ENCODE measurements around the gene UBE2F. TPM values are rescaled to one million over a fixed set of nuclear protein-coding genes. Genes with fewer than 3 reads are reported as not detected.

Gene UBE2F
- total RNA-seq, 2 donors from 2014 or later = 67.7 to 69.9 TPM

GRCh38 chr2:238060096-238060541, 93.3 kb downstream of the UBE2F start:
- no peak for ATAC-seq
- 1 to 2% methylated on average over 14 to 16 of the region's 18 CpGs for WGBS, 2 donors
- Histone ChIP-seq H3K9me3 (no peaks in the 10 kb centered on the region), H3K4me3 (peak overlapping the region; percentile 75 to 95), H3K27me3 (no peaks in the 10 kb centered on the region), H3K4me1 (peaks cover 46% of the 10 kb centered on the region), H3K27ac (peak overlapping the region; percentile 71 to 94 (median 84)), H3K36me3 (replicated peaks in 1 of 2; ENCODE audit: insufficient read depth in 1 of 2, low read depth in 2 of 2) (no peaks in the 10 kb centered on the region)
- intact Hi-C loops (cut with DNase I) = no loop called here
- no peak for TF ChIP-seq CTCF (IDR thresholded peaks at IDR 0.05)
- TF ChIP-seq POLR2A (IDR thresholded peaks at IDR 0.05) = no peak
- no peak for DNase-seq

DNA sequence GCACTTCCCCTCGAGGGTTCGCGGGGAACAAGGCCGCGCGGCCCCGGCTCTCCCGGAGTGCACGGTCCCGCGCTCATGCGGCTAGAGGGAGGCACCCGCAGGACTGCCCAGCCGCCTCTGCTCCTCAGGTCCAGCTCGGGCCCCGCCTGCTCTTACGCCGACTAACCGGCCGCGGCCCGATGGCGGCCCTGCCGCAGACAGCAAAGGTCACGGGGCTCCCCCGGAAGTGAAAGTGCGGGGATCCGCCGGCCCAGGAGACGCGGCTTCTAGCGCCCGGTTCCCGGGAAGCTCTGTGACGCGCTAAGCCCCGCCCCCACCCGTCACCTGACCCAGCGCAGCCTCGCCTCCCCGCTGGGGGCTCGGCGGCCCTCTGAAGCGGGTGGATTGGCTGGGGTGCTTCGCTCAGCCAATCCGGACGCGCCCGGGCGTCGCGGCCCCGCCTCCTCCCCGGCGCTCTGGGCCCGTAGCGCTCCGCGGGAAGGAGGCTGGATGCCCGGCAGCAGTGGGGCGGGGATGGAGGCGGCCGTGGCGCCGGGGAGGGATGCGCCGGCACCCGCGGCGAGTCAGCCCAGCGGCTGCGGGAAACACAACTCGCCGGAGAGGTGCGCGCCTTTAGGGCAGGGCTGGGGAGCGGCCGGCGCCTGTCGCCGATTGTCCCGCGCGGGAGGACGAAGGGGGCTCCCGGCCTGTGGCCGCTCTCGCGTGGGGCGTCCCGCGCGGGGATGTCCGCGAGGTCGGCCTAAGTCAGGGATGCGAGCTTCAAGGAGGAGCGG, 93.9 kb downstream of the UBE2F start, which contains the start of gene SCLY:
TSS of gene SCLY (plus strand) at position 460 of the 773 bp plus-strand sequence. CDS start at position 514, 54 bp downstream.
- H3K4me1 ChIP-seq = peaks cover 50% of the 10 kb centered on the region
- peak in 1 of 7 experiments; percentile 27 for TF ChIP-seq CTCF (IDR thresholded peaks at IDR 0.05)
- peak; percentile 74 to 92 (median 92) for TF ChIP-seq POLR2A (IDR thresholded peaks at IDR 0.05)
- H3K36me3 ChIP-seq (replicated peaks in 1 of 2; ENCODE audit: insufficient read depth in 1 of 2, low read depth in 2 of 2) = no peaks in the 10 kb centered on the region
- DNase-seq (peak; percentile 97 to 98 (median 98)), ATAC-seq (peak; percentile 95)
- H3K4me3 ChIP-seq = peak within 1 kb of the TSS; percentile 95 to 100
- intact Hi-C loops (cut with DNase I) = no loop called here
- no peaks in the 10 kb centered on the region for H3K9me3 ChIP-seq
- 0% methylated on average over 89 of the region's 98 CpGs; no CpG with 5 or more reads in 1 of the 2 donors for WGBS, 2 donors
- H3K27ac ChIP-seq = peak within 1 kb of the TSS; percentile 71 to 94 (median 84)
- H3K27me3 ChIP-seq = no peaks in the 10 kb centered on the region

- Histone ChIP-seq H3K36me3 (replicated peaks in 1 of 2; ENCODE audit: insufficient read depth in 1 of 2, low read depth in 2 of 2) (peaks cover 0 to 2% of the 10 kb centered on the region in 2 donors), H3K9me3 (no peaks in the 10 kb centered on the region), H3K27me3 (no peaks in the 10 kb centered on the region), H3K4me3 (peak overlapping the region; percentile 95 to 100), H3K27ac (peak overlapping the region; percentile 37 to 94 (median 84)), H3K4me1 (peaks cover 55% of the 10 kb centered on the region)
- intact Hi-C loops (cut with DNase I) = no loop called here
- no peak for TF ChIP-seq POLR2A (IDR thresholded peaks at IDR 0.05)
- ATAC-seq (peak; percentile 3), DNase-seq (peak; percentile 43 to 58 (median 44))
- 2 to 3% methylated on average over 24 to 29 of the region's 29 CpGs for WGBS, 2 donors
Observed at GRCh38 chr2:238061315-238062202, 94.7 kb downstream of the UBE2F start.

- H3K4me3 ChIP-seq = no peak overlapping the region
- WGBS, 2 donors = 77% methylated on average over 8 of the region's 8 CpGs
- ATAC-seq (no peak), DNase-seq (no peak)
- H3K27ac ChIP-seq = peak overlapping the region; percentile 8 to 80 (median 70)
- peaks cover 0 to 5% of the 10 kb centered on the region in 2 donors for H3K36me3 ChIP-seq (replicated peaks in 1 of 2; ENCODE audit: insufficient read depth in 1 of 2, low read depth in 2 of 2)
- intact Hi-C loops (cut with DNase I) = no loop called here
- peaks cover 55% of the 10 kb centered on the region for H3K4me1 ChIP-seq
- H3K9me3 ChIP-seq = no peaks in the 10 kb centered on the region
- TF ChIP-seq CTCF (IDR thresholded peaks at IDR 0.05) (no peak), POLR2A (IDR thresholded peaks at IDR 0.05) (no peak)
- no peaks in the 10 kb centered on the region for H3K27me3 ChIP-seq
Observed at GRCh38 chr2:238063414-238064189, 96.8 kb downstream of the UBE2F start.
